A204.1 (cell line): ENCODE measurements around the gene EFEMP1.

Experiments used
- FAIRE-seq: peaks from 2 replicates; lab custom pipeline; 2012; peaks lifted over from hg19 to GRCh38; lab: Jason Lieb, UNC

The EFEMP1 gene

DNA sequence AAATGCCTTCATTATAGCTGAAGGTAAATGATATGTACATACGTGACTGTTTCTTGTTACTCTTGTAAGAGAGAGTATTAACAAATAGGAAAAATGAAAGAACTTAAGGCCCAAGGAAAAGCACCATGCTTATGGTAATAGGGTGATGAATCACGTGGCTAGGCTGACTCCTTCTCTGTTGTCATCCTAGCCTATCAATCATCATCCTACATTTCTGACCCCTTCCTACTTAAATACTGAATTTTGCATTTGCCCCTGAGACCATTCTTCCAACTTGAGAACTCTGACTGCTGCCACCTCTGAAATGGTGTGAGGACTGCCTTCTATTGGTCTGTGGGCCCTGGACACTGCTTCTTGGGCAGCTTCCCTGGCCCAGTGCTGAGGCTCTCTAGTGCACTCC, 28.9 kb downstream of the EFEMP1 start:
- no peak for FAIRE-seq

DNA sequence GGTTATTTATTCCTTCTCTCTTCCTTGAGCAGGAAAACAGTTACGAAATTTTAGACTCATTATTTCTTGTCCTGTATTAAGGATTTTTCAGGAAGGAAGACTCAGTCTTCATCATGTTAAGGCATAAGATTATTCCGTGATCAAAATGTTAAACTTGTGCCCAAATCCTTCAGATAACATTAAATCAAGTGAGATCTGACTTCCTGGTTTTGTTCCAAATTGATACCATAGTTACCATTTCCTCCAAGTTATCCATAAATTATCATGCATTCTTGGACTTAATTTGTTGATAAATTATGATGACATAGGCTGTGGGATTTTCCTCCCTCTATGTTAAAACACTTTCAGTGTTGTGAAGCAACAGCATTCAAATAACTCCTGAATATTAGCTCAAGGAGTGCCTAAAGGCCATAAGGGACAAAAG, 31.9 kb downstream of the EFEMP1 start:
- FAIRE-seq: no peak

DNA sequence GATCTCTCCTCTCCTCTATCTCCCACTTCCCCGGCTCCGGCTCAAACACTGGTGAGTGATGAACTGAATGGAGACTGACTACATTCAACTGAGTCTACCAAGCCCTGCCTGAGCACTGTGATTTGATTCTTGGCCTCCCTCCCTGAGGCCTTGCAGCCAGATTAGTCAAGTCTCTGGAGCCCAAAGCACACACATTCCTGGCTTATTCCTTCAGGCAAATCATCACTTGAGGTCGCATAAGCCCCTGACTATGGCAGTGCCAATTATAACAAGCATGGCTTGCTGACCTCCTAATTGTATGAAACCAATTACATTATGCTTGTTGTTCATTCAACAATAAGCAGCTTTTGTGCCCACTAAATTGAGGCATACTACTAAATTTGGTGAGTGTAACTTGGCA, 34.6 kb downstream of the EFEMP1 start:
- FAIRE-seq: no peak

DNA sequence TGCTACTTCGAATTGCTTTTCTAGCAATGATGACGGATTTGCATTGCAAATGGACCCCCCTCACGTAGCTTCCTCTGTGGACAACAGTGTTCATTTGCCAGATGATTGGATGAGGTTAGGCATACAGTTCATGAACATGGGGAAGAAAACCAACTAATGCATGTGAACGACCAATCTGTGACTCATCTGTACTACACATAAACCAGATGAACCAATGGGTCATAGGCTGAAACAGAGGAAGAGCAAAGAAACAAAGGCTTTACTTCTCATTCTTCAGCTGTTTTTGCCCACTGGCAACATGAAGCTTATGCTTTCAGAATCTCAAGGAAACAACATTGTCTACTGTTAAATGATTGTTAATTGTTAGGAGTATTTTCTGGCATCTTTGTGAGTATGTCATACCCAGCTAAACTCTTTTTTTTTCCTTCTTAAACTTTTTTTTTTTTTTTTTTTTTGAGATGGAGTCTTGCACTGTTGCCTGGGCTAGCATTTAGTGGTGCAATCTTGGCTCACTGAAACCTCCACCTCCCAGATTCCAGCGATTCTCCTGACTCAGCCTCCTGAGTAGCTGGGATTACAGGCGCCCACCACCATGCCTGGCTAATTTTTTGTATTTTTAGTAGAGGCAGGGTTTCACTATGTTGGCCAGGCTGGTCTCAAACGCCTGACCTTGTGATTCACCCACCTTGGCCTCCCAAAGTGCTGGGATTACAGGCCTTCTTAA, 35.5 kb downstream of the EFEMP1 start:
- FAIRE-seq: no peak

DNA sequence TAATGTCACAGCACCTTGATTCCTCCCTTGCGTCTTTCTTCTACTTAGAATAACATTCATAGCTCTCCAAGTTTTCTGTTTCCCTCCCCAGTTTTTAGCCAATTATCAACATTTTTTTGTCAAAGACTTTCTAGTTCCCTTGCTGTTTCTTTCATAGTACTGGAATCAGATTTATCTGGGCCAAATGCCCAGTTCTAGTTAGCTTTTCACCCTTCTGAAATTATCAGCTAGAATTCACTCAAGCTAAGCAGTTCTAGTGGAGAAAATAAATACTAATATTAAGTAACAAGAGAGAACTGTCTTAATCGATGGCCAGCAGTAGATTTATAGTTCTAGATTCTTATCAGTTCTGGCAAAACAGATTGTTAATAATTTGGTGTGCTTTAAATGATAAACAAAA, 36.2 kb downstream of the EFEMP1 start:
- FAIRE-seq: no peak

DNA sequence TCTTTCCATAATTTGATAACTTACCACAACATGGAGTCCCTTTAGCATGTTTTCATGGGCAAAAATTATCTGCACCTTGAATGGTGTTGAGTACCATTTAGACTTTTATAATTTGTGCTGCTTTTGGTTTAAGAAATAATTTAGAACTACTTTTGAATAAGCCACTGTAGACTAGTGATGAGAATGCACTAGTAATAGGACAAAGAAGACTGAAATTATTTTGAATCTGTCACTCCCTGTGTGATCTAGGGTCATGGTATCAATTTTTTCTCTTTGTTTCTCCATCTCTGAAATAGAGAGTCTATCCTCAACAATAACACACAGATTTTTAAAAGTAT, 37.7 kb downstream of the EFEMP1 start:
- no peak for FAIRE-seq

DNA sequence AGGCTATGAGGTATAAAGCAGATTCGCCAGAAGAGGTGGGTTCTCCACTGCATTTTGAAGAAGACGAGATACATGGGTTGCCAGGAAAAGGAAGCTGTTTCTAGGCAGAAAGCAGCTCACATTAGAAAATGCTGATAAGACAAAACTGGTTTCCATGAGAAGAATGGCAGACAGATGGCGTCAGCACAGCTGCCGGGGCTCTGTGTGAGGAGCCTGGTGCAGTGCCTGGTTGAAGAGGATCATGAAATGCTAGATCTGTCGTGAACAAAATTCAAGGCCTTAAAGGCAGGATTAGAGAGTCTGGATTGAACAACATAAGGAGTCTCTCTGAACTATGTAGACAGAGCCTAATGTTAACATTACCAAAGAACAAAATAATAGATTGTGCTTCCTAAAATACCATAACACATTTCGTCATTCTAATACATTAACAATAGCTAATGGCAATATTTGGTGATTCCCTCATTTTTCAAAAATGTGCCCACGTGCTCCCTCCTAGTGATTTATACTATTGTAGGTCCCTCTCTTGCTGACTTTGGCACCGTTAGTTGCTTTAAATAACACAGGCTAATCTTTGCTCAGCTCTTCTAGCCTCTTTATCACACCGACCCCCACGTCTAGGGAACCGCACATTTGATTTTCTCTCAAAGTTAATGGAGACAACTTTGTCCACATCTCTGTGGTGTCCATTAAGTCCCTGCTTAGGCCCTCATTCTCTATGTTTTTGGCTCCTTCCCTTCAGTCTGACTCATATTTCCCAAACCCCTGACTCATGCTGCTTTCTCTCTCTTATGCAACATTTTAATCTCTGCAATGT, 38.2 kb downstream of the EFEMP1 start:
- FAIRE-seq: no peak

DNA sequence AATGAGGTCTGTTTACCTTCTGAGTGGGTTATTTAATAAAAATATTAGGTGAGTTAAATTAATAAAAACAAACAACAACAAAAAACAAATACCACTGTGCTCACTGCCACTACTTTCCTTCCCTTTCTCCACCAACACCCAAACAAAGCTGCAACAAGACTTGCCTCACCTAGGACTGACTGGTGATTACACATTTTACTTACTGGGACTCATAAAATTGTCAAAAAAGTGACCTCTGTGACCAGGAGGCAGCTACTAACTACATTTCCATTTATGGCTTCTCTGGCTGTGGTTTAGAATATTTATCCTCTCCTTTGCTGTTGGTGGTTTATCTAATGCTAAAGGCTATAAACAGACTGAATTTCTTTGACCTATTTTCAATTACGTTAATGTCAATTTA, 39.8 kb downstream of the EFEMP1 start:
- no peak for FAIRE-seq

DNA sequence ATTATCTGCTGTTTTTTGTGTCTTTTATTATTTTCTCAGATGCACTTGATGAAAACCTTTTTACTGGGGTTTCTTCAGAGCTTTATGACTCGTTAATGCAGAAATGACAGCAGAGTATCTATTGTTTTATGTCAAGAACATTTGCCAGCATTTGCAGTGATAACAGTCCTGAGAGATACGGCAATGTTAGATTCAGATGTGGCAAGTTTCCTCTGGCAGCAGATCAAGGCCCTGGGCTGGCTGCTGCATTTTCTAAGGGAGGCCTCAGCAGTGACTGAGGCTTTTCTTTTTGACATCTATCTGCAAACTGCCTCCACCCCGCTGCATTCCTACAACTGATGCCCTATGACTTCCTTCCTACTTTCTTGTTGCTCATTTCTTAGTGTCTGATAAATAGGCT, 40.2 kb downstream of the EFEMP1 start:
- no peak for FAIRE-seq

DNA sequence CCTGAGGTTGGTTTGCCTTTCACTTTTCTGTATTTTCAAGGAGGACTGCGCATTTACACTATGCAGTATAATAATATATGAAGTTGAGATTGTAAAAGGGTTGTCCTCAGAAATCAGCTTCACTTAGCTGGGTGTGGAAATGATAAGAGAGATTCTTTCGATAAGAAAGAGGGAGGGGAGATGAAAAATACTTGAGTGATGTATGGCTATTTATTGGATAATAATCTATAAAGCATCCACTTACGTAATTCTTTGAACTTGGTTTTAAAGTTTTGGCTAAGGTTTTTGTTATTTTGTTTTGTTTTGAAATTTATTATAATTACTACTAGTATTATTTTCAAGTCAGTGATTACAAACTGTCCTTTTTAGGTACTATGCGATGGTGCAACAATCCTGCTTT, 40.6 kb downstream of the EFEMP1 start:
- FAIRE-seq: no peak

DNA sequence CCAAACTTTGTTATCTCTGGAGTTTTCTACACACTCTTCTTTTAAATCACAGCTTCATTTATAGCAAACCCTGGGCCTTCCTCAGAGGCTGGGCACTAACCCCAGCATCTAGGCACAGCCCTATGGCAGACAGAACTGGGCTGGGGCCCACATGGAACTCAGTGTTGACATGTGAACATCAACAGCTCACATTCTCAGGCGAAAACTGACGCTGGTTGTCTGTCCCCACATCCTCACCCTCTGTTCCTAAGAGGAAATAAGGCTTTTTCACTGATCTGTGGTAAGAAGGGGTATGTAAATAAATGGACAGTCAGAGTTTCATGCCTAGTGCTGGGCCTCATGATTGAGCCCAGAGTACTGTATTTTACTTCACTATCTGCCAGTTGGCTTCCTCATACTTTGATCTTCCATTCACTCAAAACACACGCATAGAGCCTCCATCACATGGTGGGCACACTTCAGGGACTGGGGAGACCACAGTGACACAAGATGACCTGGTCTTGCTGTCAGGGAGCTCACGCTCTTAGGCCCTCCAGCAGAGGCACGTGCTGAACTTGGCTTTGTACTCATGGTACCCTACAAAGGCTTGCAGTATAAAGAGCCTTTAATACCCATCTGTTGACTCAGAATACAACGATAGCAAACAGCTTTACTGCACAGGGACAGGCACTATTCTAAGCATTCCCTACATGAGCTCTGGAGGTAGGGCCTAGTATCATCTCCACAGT, 43.0 kb downstream of the EFEMP1 start:
- no peak for FAIRE-seq

DNA sequence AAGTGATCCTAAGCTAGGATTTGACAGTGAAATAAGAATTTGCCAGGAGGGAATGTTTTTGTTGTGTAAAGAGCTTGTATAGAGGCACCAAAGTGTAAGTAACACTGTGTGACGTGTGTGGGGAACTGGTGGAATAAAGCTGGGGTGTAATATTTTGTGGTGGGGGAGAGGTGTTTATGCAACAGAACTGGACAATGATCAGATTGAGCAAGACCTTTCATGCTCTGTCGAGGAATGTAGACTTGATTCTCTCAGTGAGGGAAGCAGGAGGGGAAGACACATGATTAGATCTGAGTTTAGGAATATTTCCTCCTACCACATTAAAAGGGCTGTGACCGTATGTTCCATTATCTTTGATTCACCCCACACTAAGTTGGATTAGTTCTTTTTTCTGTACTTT, 43.6 kb downstream of the EFEMP1 start:
- no peak for FAIRE-seq

DNA sequence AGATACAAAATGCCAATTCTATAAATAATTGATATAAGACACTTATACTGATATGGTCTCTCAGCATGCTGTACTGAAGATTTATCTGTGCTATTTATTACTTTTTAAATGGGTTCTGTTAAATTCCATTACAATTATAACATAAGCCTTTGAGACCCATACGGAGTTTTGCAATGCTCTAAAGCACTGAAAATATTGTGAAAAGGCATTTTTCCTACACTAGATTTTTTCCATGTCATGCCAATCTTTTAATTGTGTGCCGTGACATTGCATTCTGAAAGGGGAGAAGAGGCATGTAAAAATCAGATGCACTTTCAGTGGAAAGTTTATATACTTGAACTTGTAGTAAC, 46.5 kb downstream of the EFEMP1 start:
- FAIRE-seq: no peak

DNA sequence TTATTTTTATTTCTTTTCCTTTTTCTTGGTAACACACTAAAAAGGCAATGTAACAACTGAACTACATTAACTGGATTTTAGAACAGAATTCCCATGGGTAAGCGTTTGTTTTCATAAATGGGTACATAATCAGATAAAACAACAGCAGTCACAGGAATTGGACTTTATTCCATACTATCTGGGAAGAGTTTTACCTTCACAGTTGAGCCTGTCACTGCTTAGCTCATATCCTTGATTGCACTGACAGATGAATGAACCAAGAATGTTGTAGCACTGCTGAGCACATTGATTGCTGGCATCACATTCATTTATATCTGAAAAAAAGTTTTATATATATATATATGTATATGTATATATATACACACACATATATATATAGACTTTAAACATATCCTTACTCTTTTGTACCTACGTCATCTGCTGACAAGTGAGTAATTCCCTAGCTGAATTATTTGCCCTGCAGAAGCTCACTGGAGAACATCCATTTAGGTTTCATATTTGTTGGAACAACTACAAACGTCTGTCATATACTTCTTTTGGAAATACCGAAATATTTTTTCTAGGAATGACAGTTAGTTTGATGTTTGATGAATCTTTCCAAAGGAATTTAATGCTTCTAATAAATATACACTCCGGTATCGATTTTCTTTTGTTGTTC, 47.0 kb downstream of the EFEMP1 start:
- no peak for FAIRE-seq

DNA sequence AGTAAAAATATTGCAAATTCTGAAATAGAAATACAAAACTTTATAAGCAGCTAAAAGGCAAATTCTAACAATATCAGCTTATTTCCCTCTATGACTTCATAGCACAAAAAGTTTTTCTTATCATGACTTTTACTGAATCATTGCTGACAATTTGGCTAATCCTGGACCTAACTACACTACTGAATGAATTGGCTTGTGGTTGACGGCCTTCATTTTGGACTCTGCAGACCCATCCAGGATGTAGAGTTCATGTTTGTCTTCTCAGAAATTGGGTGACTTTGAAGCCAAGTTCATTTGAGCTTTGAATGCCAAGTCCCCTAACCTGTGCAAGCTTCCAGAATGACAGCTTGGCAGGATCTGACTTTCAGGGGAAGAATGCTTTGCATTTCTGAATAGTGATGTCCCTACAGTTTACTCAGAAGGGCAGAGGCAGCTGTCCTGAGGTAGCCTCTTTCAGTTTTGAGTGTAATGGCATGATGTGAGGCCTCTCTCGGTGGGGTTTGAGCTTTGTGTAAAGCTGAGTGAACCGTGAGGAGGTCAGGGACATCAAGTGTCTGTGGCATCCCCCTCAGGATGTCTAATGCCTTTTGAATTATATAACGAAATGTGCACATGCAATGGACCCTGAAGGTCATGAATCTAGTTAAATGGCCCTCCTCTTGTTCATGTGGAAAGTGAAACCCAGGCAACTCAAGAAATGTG, 48.0 kb downstream of the EFEMP1 start:
- no peak for FAIRE-seq

DNA sequence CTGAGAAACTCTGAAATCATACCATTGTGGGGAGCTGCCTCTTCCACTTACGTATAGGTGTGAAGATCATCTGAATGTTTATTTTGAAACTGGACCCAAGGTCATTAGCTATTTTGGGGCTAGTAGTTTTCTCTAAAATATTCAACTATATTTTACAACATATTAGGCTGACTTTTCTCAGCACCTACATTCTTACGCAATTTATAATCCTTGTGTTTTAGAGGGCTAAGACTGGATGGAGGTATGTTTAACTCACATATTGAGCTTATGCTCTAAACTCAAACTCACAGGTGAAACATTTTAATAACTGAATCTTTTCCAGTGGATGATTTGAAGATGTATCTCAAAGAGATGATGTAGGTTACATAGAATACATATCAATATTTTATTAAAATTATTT, 49.2 kb downstream of the EFEMP1 start:
- no peak for FAIRE-seq

DNA sequence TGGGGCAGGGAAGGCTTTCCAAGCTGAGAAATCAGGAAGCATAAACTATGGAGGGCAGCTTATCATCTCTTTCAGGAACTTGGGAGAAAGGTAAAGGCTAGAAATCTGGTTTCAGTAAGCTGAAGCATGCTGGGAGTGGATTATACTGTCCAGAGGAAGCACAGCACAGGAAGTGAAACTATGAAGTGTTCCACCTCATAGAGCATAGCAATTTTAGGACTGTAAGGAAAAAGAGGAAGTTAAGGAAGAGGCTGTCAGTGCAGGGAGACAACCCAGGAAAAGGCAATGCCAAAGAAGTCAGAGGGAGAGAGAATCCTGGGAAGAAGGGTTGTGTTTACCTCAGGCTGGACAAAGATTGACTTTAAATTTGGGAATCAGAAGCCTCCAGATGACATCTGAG, 51.9 kb downstream of the EFEMP1 start:
- no peak for FAIRE-seq

DNA sequence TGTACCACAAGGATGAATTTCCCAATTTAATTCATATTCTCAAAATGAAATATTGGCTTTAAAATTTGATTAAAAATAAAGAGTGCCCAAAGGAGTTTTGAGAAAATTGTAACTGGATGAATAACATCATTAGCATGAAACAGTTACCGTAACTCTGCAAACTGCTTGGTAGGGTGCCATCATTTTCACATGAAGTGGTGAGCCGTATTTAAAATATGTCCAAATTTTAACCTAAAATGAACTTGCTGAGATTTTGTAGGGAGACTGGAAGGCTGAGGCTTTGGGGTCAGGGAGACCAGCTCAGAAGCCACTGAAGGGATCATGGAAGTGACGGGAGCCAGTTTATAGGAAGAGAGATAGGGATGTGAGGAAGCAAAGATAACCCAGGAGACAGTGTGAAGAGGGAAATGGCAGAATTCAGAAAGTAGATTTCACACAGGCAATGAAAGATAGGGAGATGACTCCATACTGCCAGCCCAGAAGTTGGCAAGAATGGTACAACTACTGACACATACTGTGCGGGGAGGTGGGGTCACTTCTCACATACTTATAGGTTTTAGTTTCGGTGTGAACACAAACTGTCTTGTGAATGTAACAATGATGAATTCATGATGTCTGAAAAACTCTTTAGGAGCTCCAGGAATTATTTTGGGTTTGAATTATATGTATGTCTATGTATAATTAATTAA, 53.8 kb downstream of the EFEMP1 start:
- no peak for FAIRE-seq

DNA sequence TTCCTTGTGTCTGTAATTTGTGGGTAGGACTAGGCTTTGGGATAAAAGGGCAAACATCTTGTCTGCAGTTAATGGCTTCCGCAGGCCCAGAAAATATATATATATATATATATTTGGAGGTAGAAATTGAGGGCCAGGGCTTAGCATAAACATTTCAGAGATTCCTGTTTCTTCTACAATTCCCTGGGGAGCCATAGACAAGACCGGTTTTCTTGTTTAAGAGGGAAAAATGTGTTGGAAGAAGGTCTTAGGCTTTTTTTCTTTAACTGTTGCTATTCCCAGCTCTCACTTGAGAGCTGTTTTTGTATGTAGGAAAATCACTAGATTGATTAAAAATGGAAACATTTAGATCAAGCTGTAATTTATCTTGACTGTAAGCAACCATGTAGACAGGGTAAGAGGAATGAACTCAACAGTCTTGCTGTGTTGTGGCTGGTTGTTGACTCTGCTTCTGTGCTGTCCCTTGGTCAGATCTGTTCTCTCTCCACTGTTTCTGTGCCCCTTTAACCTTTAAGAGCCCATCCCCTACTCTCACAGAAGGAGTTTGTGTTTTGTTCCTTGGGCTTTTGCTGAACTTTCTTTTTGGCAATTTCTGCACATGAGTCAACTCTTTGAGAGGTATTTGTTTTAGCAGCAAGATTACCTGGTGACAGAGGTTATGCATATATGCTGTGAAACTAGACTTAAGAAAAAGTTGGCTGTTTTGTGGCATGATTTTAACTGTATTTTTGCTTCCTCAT, 58.3 kb downstream of the EFEMP1 start:
- FAIRE-seq: no peak

DNA sequence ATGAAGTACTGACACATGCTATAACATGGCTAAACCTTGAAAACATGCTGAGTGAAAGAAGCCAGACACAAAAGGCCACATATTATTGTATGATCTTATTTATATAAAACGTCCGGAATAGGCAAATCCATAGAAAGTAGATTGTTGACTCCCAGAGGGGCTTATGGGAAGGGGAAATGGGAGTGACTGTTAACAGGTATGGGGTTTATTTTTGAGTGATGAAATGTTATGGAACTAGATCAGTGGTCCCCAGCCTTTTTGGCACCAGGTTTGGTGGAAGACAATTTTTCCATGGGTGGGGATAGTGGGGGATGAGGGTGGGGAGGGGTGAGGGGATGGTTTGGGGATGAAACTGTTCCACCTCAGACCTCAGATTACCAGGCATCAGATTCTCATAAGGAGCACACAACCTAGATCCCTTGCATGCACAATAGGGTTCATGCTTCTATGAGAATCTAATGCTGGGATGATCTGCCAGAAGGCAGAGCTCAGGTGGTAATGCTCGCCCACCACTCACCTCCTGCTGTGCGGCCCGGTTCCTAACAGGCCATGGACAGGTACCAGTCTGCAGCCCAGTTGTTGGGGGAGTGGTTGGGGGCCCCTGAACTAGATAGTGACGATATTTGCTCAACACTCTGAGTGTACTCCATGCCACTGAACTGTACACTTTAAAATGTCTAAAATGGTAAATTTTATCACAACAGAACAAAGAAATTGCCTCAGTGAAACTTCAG, 59.1 kb downstream of the EFEMP1 start:
- FAIRE-seq: no peak
